OCI-LY1 (cell line): ENCODE results near the gene KRTAP10-4.

Experiments used
- H2AFZ ChIP-seq: fragments of 200-600 bp; sonication (generic), shearing (Covaris generic); 2 replicates; pipeline ENCODE4 v1.6.0; 2014; ENCODE audit warnings: antibody characterized with exemption, mild to moderate bottlenecking, low read length
- H3F3A ChIP-seq: fragments of 200-600 bp; sonication (generic), shearing (Covaris generic); 2 replicates; pipeline ENCODE4 v1.6.0; 2014; ENCODE audit warnings: mild to moderate bottlenecking, antibody characterized with exemption, low read length, moderate library complexity; ENCODE audit not compliant: insufficient read depth
- H3K27ac ChIP-seq: fragments of 200-600 bp; sonication (generic); 2 replicates; pipeline ENCODE4 v1.5.1; 2014; ENCODE audit warnings: low read length, mixed run types, mild to moderate bottlenecking, low read depth; ENCODE audit not compliant: poor library complexity, severe bottlenecking
- H3K27me3 ChIP-seq: fragments of 200-600 bp; sonication (generic); 2 replicates; pipeline ENCODE4 v1.6.0; 2014; ENCODE audit warnings: antibody characterized with exemption, mild to moderate bottlenecking, low read length, moderate library complexity; ENCODE audit not compliant: insufficient read depth
- H3K36me3 ChIP-seq: fragments of 200-600 bp; sonication (generic); 2 replicates; pipeline ENCODE4 v1.6.1; 2014; ENCODE audit warnings: mild to moderate bottlenecking, antibody characterized with exemption, low read length, moderate library complexity, mixed read lengths; ENCODE audit not compliant: insufficient read depth
- H3K4me1 ChIP-seq: fragments of 200-600 bp; sonication (generic); 2 replicates; pipeline ENCODE4 v1.5.1; 2014; ENCODE audit warnings: mild to moderate bottlenecking, low read length, moderate library complexity; ENCODE audit not compliant: insufficient read depth, severe bottlenecking
- H3K4me2 ChIP-seq: fragments of 200-600 bp; sonication (generic), shearing (Covaris generic); 2 replicates; pipeline ENCODE4 v1.6.1; 2014; ENCODE audit warnings: low read length
- H3K4me3 ChIP-seq: fragments of 200-600 bp; sonication (generic); 2 replicates; pipeline ENCODE4 v1.5.1; 2014; ENCODE audit warnings: low read length, low read depth, mild to moderate bottlenecking, mixed read lengths; ENCODE audit not compliant: poor library complexity, severe bottlenecking
- H3K79me2 ChIP-seq: fragments of 200-600 bp; shearing (Covaris generic); 2 replicates; pipeline ENCODE4 v1.6.1; 2016; ENCODE audit warnings: mixed run types, low read length, mixed read lengths; ENCODE audit not compliant: insufficient read depth
- H3K9ac ChIP-seq: fragments of 200-600 bp; sonication (generic), shearing (Covaris generic); 2 replicates; pipeline ENCODE4 v1.6.1; 2014; ENCODE audit warnings: mild to moderate bottlenecking, low read length, mixed read lengths
- H3K9me2 ChIP-seq: fragments of 200-600 bp; sonication (generic), shearing (Covaris generic); 2 replicates; pipeline ENCODE4 v1.6.1; 2014; ENCODE audit warnings: low read depth, mild to moderate bottlenecking, low read length, mixed read lengths
- H3K9me3 ChIP-seq: fragments of 200-600 bp; shearing (Covaris generic); 2 replicates; pipeline ENCODE4 v1.6.1; 2014; ENCODE audit warnings: low read length, mixed read lengths
- H4K20me1 ChIP-seq: fragments of 200-600 bp; sonication (generic), shearing (Covaris generic); 2 replicates; pipeline ENCODE4 v1.6.0; 2016; ENCODE audit warnings: mild to moderate bottlenecking, low read length; ENCODE audit not compliant: insufficient read depth
- EZH2 ChIP-seq: fragments of 200-600 bp; sonication (generic), shearing (Covaris generic); IDR thresholded peaks from 2 replicates; pipeline ENCODE4 v1.8.0; 2017; ENCODE audit warnings: borderline replicate concordance, mixed run types, mild to moderate bottlenecking, antibody characterized with exemption, low read length, moderate library complexity, mixed read lengths
- TF ChIP-seq, protein P1 (sequence below): fragments of 200-600 bp; sonication (generic), shearing (Covaris generic); IDR thresholded peaks from 2 replicates; pipeline ENCODE4 v1.5.1; 2017; ENCODE audit warnings: mild to moderate bottlenecking, antibody characterized with exemption, low read length, moderate library complexity, mixed read lengths

The KRTAP10-4 gene

DNA sequence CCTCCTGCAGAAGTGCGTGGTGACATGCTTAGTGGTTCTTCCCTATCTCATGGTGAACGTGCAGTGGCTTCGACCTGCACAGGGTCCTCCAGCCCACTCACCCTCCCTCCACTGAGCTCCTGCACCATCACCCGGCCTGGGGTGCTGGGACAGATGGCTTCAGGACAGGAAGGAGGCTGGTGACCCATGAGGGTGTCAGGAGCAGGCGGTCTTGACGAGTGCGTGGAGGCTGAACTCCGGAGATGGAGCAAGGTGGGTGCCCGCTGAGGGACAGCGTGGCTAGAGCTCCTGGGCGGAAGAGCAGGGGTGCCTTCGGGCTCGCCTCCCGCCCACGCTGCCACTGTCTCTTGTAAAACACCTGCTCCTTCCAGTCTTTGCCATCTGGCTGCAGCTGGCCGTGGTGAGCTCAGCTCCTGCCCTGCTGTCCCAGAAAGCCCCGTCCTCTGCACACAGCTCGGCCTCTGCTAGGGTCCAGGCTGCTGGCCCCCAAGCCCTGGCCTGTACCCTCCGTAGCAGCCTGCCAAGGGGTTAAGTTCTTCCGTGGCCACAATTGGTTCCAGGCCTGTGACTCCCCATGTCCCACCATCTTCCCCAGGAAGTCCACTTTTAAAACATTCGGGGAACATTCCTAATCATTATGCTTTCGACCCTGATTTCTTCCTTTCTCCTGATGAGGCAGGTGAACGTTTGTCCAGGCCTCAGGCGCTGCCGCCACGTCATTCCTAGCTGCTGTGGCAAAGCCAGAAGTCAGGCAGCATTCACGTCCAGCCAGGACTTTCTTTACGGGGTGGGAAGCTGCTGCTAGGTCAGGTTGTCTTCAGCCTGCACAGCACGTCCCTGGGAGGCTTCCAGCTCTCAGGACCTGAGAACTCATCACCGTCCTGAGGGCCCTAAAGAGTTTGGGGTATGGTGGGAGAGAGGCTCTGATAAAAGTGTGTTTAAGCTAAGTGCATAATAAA lies 41.6 kb upstream of the KRTAP10-4 start:
- H3K36me3 ChIP-seq = no peaks in the 10 kb centered on the region
- no peak overlapping the region for H3K9ac ChIP-seq
- no peak overlapping the region for H3K4me2 ChIP-seq
- H3K27me3 ChIP-seq = no peaks in the 10 kb centered on the region
- no peaks in the 10 kb centered on the region for H3K9me2 ChIP-seq
- no peaks in the 10 kb centered on the region for H3K4me1 ChIP-seq
- no peak for TF ChIP-seq EZH2
- TF ChIP-seq, protein P1, sequence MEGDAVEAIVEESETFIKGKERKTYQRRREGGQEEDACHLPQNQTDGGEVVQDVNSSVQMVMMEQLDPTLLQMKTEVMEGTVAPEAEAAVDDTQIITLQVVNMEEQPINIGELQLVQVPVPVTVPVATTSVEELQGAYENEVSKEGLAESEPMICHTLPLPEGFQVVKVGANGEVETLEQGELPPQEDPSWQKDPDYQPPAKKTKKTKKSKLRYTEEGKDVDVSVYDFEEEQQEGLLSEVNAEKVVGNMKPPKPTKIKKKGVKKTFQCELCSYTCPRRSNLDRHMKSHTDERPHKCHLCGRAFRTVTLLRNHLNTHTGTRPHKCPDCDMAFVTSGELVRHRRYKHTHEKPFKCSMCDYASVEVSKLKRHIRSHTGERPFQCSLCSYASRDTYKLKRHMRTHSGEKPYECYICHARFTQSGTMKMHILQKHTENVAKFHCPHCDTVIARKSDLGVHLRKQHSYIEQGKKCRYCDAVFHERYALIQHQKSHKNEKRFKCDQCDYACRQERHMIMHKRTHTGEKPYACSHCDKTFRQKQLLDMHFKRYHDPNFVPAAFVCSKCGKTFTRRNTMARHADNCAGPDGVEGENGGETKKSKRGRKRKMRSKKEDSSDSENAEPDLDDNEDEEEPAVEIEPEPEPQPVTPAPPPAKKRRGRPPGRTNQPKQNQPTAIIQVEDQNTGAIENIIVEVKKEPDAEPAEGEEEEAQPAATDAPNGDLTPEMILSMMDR = no peak
- H3K27ac ChIP-seq = no peak overlapping the region
- no peak overlapping the region for H3K4me3 ChIP-seq
- no peaks in the 10 kb centered on the region for H4K20me1 ChIP-seq
- no peaks in the 10 kb centered on the region for H3K9me3 ChIP-seq
- H3K79me2 ChIP-seq = no peaks in the 10 kb centered on the region
- H3F3A ChIP-seq = no peaks in the 10 kb centered on the region
- no peak overlapping the region for H2AFZ ChIP-seq

DNA sequence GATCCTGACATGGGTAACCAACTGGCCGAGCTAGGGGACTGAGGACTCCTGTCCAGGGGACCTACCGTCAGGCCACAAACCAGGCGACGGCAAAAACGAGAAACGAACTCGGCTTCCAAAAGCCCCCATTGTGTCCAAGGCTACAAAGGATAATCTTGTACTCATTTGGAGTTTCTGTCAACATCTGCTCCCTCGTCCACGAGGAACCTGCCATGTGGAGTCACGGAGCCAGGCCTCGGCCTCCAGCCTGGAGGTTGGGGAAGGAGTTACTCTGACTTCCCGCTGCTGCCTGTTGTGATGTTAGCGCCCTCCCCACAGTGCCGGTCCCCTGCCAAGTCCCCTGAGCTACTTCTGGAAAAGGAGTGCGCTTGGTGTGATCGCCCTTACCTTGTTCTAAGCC lies 40.8 kb upstream of the KRTAP10-4 start:
- Histone ChIP-seq H3K4me3 (no peak overlapping the region), H3K4me1 (no peaks in the 10 kb centered on the region), H3K9me2 (no peaks in the 10 kb centered on the region), H3K9me3 (no peaks in the 10 kb centered on the region), H3K27ac (no peak overlapping the region), H3K27me3 (no peaks in the 10 kb centered on the region), H2AFZ (no peak overlapping the region), H4K20me1 (no peaks in the 10 kb centered on the region), H3F3A (no peaks in the 10 kb centered on the region), H3K36me3 (no peaks in the 10 kb centered on the region), H3K9ac (no peak overlapping the region), H3K4me2 (no peak overlapping the region), H3K79me2 (no peaks in the 10 kb centered on the region)
- no peak for TF ChIP-seq EZH2
- TF ChIP-seq, protein P1 = no peak

DNA sequence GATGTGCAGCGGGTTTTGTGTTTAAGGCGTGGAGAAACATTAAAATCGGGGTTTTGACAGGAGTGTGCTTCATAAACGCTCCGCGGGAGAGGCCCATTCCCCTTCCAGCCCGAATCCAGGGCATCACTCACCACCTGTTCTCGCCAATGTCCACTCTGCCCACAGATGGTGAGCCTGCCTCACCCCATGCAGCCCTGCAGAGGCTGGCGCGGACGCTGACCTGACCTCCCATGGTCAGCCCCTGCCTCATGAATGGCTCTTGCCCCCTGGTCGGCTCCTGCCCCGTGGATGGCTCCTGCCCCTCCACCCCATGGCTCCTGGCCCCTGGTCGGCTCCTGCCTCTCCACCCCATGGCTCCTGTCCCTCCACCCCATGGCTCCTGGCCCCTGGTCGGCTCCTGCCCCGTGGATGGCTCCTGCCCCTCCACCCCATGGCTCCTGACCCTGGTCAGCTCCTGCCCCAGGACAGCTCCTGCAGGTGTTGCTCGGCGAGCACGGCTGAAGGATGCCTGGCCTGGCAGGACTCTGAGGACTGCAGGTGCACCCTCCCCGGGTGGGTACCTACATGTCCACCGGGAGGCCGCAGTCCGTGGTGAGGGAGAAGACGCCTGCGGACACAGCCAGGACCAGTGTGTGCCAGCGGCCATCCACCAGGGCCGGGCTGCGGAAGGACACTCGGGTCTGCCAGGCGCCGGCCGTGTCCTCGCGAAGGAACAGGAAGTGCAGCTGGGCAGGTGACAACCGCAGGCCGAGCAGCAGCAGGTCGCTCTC lies 40.2 kb upstream of the KRTAP10-4 start:
- no peak overlapping the region for H3K27ac ChIP-seq
- H3K4me1 ChIP-seq = no peaks in the 10 kb centered on the region
- no peaks in the 10 kb centered on the region for H3K9me2 ChIP-seq
- no peaks in the 10 kb centered on the region for H3F3A ChIP-seq
- H3K27me3 ChIP-seq = no peaks in the 10 kb centered on the region
- no peak overlapping the region for H2AFZ ChIP-seq
- H3K4me2 ChIP-seq = no peak overlapping the region
- TF ChIP-seq, protein P1 = no peak
- no peak for TF ChIP-seq EZH2
- H3K4me3 ChIP-seq = no peak overlapping the region
- no peaks in the 10 kb centered on the region for H3K9me3 ChIP-seq
- no peak overlapping the region for H3K9ac ChIP-seq
- H4K20me1 ChIP-seq = no peaks in the 10 kb centered on the region
- no peaks in the 10 kb centered on the region for H3K36me3 ChIP-seq
- no peaks in the 10 kb centered on the region for H3K79me2 ChIP-seq
